Measurements from ENCODE around the gene SNX3.

GRCh38 chr6:108235127-108235526 lies 25.7 kb downstream of the SNX3 start:
- TF ChIP-seq EZH2phosphoT487 (IDR thresholded peaks at IDR 0.05) = no peak
- TF ChIP-seq, protein P1, sequence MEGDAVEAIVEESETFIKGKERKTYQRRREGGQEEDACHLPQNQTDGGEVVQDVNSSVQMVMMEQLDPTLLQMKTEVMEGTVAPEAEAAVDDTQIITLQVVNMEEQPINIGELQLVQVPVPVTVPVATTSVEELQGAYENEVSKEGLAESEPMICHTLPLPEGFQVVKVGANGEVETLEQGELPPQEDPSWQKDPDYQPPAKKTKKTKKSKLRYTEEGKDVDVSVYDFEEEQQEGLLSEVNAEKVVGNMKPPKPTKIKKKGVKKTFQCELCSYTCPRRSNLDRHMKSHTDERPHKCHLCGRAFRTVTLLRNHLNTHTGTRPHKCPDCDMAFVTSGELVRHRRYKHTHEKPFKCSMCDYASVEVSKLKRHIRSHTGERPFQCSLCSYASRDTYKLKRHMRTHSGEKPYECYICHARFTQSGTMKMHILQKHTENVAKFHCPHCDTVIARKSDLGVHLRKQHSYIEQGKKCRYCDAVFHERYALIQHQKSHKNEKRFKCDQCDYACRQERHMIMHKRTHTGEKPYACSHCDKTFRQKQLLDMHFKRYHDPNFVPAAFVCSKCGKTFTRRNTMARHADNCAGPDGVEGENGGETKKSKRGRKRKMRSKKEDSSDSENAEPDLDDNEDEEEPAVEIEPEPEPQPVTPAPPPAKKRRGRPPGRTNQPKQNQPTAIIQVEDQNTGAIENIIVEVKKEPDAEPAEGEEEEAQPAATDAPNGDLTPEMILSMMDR (IDR thresholded peaks at IDR 0.05) = no peak
- TF ChIP-seq EZH2 (IDR thresholded peaks at IDR 0.05) = no peak

All from neural progenitor cell (in vitro differentiated cells).